Sigmoid colon (tissue), 4 donors: Measurements from ENCODE around the gene HOXB9.

ENCODE experiments used
- EP300 ChIP-seq, 4 donors: sonication (generic); formaldehyde crosslinking; IDR thresholded peaks; one replicate each; pipeline ENCODE4 v1.6.1; 2017; ENCODE audit warnings: antibody characterized with exemption in 4 of 4
- TF ChIP-seq, protein P1 (sequence below), 4 experiments: fragments of 450-650 bp in 3 of 4; fragments of 200-600 bp in 1 of 4; IDR thresholded peaks; one replicate each; pipeline ENCODE4 v1.5.1; 2016 to 2019; ENCODE audit warnings: antibody characterized with exemption in 4 of 4, mild to moderate bottlenecking in 3 of 4, moderate library complexity in 2 of 4

DNA sequence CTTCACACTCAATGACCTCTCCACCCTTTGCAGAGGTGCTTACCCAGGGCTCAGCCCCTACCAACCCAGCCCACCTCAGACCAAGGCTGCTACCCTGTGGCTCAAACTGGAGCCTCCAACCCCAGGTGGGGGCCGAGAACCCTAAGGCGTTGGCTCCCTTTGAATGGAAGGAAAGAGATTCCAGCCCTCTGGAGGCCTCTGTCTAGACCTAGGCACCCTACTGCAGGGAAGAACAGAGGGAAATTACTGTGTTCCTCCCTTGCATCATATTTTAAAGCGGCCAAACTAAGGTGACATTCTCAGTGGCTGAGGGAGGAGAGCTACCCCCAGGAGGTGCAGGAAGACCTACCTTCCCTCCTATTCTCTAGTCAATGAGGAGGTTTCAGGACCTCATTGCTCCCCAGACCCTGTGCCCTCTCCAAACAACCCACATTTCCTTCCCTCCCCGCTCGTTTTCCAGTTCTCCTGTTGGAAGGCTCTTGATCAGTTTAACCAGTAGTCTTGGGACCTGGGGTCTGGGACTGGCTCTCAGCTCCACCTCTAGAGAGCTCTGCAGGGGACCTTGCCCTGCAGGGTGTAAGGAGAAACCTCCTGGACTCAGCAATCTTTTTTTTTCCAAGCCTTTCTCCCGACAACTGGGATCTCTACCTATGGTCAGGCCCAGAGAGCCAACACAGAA is 5.6 kb downstream of the HOXB9 start:
- no peak for TF ChIP-seq EP300 (IDR thresholded peaks at IDR 0.05)
- TF ChIP-seq, protein P1, sequence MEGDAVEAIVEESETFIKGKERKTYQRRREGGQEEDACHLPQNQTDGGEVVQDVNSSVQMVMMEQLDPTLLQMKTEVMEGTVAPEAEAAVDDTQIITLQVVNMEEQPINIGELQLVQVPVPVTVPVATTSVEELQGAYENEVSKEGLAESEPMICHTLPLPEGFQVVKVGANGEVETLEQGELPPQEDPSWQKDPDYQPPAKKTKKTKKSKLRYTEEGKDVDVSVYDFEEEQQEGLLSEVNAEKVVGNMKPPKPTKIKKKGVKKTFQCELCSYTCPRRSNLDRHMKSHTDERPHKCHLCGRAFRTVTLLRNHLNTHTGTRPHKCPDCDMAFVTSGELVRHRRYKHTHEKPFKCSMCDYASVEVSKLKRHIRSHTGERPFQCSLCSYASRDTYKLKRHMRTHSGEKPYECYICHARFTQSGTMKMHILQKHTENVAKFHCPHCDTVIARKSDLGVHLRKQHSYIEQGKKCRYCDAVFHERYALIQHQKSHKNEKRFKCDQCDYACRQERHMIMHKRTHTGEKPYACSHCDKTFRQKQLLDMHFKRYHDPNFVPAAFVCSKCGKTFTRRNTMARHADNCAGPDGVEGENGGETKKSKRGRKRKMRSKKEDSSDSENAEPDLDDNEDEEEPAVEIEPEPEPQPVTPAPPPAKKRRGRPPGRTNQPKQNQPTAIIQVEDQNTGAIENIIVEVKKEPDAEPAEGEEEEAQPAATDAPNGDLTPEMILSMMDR (IDR thresholded peaks at IDR 0.05), result no peak
